22Rv1 (cell line): Measurements from ENCODE around the gene BCR.

ENCODE experiments used
- CTCF ChIP-seq: fragments of 450-650 bp; IDR thresholded peaks from 2 replicates; pipeline ENCODE4 v1.5.1; 2017; ENCODE audit warnings: mild to moderate bottlenecking
- ZFX ChIP-seq: fragments of 450-650 bp; IDR thresholded peaks from 2 replicates; pipeline ENCODE4 v1.6.1; 2017; ENCODE audit warnings: antibody characterized with exemption, borderline replicate concordance

DNA sequence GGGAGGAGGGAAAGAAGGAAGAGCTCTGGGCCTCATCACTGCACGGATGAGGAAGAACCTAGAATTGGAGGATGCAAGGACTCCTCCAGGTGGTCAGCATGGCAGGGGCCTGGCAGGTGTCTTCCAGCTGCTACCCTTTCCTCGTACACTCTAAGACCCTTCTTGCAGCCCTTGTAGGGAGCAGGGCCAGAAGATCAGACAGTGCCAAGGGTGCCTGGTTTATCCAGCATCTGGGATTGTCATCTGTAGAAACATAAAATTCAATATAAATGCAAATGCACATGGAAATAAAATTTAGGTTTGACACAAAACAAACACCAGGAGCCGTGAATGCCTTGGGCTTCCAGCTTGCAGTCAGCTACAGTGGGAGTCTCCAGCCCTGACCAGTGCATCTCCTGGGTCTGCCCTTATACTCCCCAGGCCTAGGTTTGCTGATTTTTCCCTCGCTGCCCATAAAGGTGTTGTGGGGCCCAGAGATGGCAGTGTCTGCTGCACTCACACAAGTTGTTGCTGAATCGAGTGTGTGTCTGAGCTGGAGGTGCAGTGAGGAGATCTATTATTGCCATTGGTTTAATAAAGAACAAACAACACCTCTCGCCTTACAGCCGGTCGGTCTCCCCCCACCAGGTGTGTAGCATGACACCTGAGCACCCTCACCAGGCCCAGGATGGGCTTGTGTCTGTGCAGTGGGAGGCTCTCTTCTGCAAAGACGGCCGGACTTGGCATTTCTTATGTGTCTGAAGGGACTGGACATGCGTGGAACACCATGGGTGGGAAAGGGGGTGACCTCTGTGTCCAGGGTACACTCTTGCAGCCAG, 87.1 kb downstream of the BCR start:
- TF ChIP-seq CTCF = no peak
- TF ChIP-seq ZFX = no peak
